Astrocyte of the cerebellum (primary cell): ENCODE results near the gene TRIM8.
"Not testable (repeated sequence)": the region's sequence is repeated elsewhere in the genome, so short reads cannot be mapped to it uniquely, and the experiment has no call there.

ENCODE experiments used
- DNase-seq: peaks from one replicate; pipeline ENCODE4 v3.0.0-alpha.2; 2011; ENCODE audit warnings: low read depth
- H3K4me3 ChIP-seq: 2 replicates; pipeline ENCODE4 v1.5.1; 2011; ENCODE audit warnings: mild to moderate bottlenecking, low read depth, low read length, moderate library complexity
- in situ Hi-C: cut with HindIII; loops from 2 replicates; pipeline ENCODE4 v1.10.0; 2017; ENCODE audit warnings: low sequenced_read_pairs
- TF ChIP-seq, protein P1 (sequence below): IDR thresholded peaks from 2 replicates; pipeline ENCODE4 v1.5.1; 2012; ENCODE audit warnings: low read length, low read depth, moderate library complexity, mild to moderate bottlenecking; ENCODE audit errors: missing control alignments

TRIM8 gene

DNA sequence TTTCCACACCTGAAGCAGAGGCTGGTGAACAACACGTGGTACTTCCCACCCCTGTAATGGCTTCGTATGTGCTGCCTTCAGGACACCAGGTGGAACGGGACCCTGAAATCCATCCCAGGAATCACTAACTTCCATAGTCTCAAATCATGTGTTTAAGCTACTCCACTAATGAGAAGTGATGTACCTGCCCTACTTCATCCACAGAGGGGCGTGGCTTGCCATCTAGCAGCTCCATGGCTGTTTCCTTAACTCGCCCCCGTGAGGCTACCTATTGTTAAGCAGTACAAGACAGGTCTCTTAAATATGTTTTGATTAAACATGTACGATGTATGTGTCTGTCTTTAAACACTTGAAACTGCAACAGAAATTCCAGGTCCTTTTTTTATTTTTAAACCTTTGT, 38.1 kb downstream of the TRIM8 start:
- TF ChIP-seq, protein P1, sequence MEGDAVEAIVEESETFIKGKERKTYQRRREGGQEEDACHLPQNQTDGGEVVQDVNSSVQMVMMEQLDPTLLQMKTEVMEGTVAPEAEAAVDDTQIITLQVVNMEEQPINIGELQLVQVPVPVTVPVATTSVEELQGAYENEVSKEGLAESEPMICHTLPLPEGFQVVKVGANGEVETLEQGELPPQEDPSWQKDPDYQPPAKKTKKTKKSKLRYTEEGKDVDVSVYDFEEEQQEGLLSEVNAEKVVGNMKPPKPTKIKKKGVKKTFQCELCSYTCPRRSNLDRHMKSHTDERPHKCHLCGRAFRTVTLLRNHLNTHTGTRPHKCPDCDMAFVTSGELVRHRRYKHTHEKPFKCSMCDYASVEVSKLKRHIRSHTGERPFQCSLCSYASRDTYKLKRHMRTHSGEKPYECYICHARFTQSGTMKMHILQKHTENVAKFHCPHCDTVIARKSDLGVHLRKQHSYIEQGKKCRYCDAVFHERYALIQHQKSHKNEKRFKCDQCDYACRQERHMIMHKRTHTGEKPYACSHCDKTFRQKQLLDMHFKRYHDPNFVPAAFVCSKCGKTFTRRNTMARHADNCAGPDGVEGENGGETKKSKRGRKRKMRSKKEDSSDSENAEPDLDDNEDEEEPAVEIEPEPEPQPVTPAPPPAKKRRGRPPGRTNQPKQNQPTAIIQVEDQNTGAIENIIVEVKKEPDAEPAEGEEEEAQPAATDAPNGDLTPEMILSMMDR = no peak
- no peak overlapping the region for H3K4me3 ChIP-seq
- no peak for DNase-seq
- in situ Hi-C loops = no loop called here

DNA sequence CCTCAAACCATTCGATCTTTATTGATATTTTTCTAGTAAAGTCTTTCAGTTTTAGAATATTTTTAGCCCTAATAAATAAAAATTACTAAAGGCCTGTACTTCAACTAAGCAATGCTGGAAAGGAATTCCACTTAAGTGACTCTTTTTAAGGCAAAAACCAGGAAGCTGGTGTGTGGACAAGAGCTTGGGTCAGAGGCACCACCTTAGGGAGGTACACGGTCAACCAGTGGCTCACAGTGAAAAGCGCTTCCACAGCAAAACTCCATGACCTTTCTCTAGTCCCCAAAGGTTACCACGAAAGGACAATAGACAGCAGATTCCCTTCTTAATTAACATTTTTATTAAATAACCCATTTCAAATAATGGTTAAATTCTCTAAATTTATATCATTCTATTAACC, 38.7 kb downstream of the TRIM8 start:
- DNase-seq = no peak
- TF ChIP-seq, protein P1 = no peak
- H3K4me3 ChIP-seq = no peak overlapping the region
- in situ Hi-C loops = no loop called here

GRCh38 chr10:102683736-102684135, 39.5 kb downstream of the TRIM8 start:
- no peak for DNase-seq
- TF ChIP-seq, protein P1 = no peak
- in situ Hi-C loops = no loop called here
- H3K4me3 ChIP-seq = no peak overlapping the region

DNA sequence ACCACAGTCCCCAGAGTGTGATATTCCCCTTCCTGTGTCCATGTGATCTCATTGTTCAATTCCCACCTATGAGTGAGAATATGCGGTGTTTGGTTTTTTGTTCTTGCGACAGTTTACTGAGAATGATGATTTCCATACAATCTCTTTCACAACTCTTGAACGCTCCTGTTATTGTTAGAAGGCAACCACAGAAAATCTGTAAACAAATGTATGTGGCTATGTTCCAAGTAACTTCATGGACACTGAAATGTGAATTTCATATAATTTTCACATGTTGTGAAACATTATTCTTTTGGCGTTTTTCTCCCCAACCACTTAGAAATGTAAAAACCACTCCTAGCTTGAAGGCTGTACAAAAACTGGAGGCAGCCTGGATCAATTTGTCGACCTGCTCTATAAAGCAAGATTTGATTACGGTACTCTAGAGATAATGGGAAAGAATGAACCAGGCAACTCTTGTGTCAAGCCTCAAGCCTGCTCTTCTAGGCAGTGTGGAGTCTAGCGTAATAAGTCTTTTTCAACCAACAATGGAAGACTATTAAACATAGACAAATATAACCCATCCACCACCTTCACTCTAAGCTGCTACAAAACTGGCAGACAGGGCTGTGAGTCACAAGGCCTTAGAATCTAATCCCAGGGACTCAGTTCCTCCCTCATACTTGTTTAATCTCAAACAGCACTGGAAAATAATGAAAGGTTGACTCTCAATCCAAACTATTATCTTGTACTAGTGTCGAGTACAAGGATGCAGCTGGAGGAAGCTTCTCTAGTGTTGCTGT, 47.2 kb downstream of the TRIM8 start:
- in situ Hi-C loops = no loop called here
- H3K4me3 ChIP-seq = no peak overlapping the region
- TF ChIP-seq, protein P1 = no peak
- no peak for DNase-seq

GRCh38 chr10:102695401-102695800, 51.1 kb downstream of the TRIM8 start:
- in situ Hi-C loops, DNase-seq, H3K4me3 ChIP-seq: not testable (repeated sequence)

GRCh38 chr10:102696736-102697135, 52.5 kb downstream of the TRIM8 start:
- in situ Hi-C loops = no loop called here
- no peak for DNase-seq
- H3K4me3 ChIP-seq = no peak overlapping the region
- TF ChIP-seq, protein P1 = no peak

GRCh38 chr10:102698894-102699293, 54.6 kb downstream of the TRIM8 start:
- in situ Hi-C loops = no loop called here
- no peak overlapping the region for H3K4me3 ChIP-seq
- TF ChIP-seq, protein P1 = no peak

More at GRCh38 chr10:102698894-102699293, 54.6 kb downstream of the TRIM8 start:
- DNase-seq = no peak
